NT2/D1 (cell line): ENCODE data around the gene MMS19.

ENCODE experiments used
- DNase-seq: peaks from one replicate; pipeline ENCODE4 v3.0.0-alpha.2; 2011; ENCODE audit warnings: low read depth, low spot score
- H3K27me3 ChIP-seq: 2 replicates; pipeline ENCODE4 v1.6.0; 2011; ENCODE audit warnings: mild to moderate bottlenecking; ENCODE audit not compliant: insufficient read length, insufficient read depth
- H3K36me3 ChIP-seq: 2 replicates; pipeline ENCODE4 v1.6.1; 2011; ENCODE audit warnings: mild to moderate bottlenecking, low read length, mixed read lengths; ENCODE audit not compliant: insufficient read depth, insufficient read length
- H3K4me1 ChIP-seq: 2 replicates; pipeline ENCODE4 v1.5.1; 2011; ENCODE audit not compliant: insufficient read depth, insufficient read length
- H3K4me3 ChIP-seq: 2 replicates; pipeline ENCODE4 v1.5.1; 2011; ENCODE audit warnings: low read depth; ENCODE audit not compliant: insufficient read length
- H3K9ac ChIP-seq: 2 replicates; pipeline ENCODE4 v1.6.0; 2011; ENCODE audit warnings: low read depth; ENCODE audit not compliant: insufficient read length
- H3K9me3 ChIP-seq: 2 replicates; pipeline ENCODE4 v1.5.1; 2011; ENCODE audit warnings: mild to moderate bottlenecking, low read length; ENCODE audit not compliant: insufficient read depth
- SUZ12 ChIP-seq: IDR thresholded peaks from 2 replicates; pipeline ENCODE4 v1.6.1; 2011; ENCODE audit not compliant: insufficient read length, insufficient read depth; ENCODE audit errors: extremely low read depth
- YY1 ChIP-seq: IDR thresholded peaks from 2 replicates; pipeline ENCODE4 v1.6.1; 2011; ENCODE audit not compliant: insufficient read length, insufficient read depth
- ZNF274 ChIP-seq: IDR thresholded peaks from 2 replicates; pipeline ENCODE4 v1.6.1; 2011; ENCODE audit warnings: mild to moderate bottlenecking, low read depth, low read length

MMS19 gene

GRCh38 chr10:97522071-97522470, 23.8 kb upstream of the MMS19 start:
- no peak overlapping the region for H3K9ac ChIP-seq
- no peak for TF ChIP-seq ZNF274
- H3K4me1 ChIP-seq: peaks cover 13% of the 10 kb centered on the region
- H3K4me3 ChIP-seq: no peak overlapping the region
- no peaks in the 10 kb centered on the region for H3K36me3 ChIP-seq
- DNase-seq: no peak
- no peaks in the 10 kb centered on the region for H3K27me3 ChIP-seq
- H3K9me3 ChIP-seq: no peaks in the 10 kb centered on the region

- no peak for DNase-seq
- Histone ChIP-seq H3K36me3 (no peaks in the 10 kb centered on the region), H3K9me3 (no peaks in the 10 kb centered on the region), H3K27me3 (no peaks in the 10 kb centered on the region), H3K4me3 (no peak overlapping the region), H3K4me1 (peaks cover 13% of the 10 kb centered on the region), H3K9ac (no peak overlapping the region)
- no peak for TF ChIP-seq YY1
- no peak for TF ChIP-seq ZNF274
- no peak for TF ChIP-seq SUZ12
Measured at GRCh38 chr10:97520978-97521761, 22.9 kb upstream of the MMS19 start.

GRCh38 chr10:97520520-97520919, 22.3 kb upstream of the MMS19 start:
- H3K9ac ChIP-seq: no peak overlapping the region
- H3K27me3 ChIP-seq: no peaks in the 10 kb centered on the region

GRCh38 chr10:97519342-97519741, 21.1 kb upstream of the MMS19 start:
- Histone ChIP-seq H3K27me3 (no peaks in the 10 kb centered on the region), H3K4me3 (no peak overlapping the region), H3K36me3 (no peaks in the 10 kb centered on the region), H3K4me1 (peaks cover 13% of the 10 kb centered on the region), H3K9ac (no peak overlapping the region), H3K9me3 (no peaks in the 10 kb centered on the region)
- DNase-seq: no peak
- TF ChIP-seq SUZ12 (no peak), YY1 (no peak), ZNF274 (no peak)

More at GRCh38 chr10:97520520-97520919, 22.3 kb upstream of the MMS19 start:
- DNase-seq: no peak
- Histone ChIP-seq H3K9me3 (no peaks in the 10 kb centered on the region), H3K4me1 (peaks cover 13% of the 10 kb centered on the region), H3K36me3 (no peaks in the 10 kb centered on the region), H3K4me3 (no peak overlapping the region)
- no peak for TF ChIP-seq ZNF274
- TF ChIP-seq YY1: no peak
- TF ChIP-seq SUZ12: no peak

- Histone ChIP-seq H3K4me1 (peaks cover 13% of the 10 kb centered on the region), H3K9me3 (no peaks in the 10 kb centered on the region), H3K27me3 (no peaks in the 10 kb centered on the region), H3K36me3 (no peaks in the 10 kb centered on the region), H3K9ac (no peak overlapping the region), H3K4me3 (no peak overlapping the region)
- no peak for DNase-seq
- TF ChIP-seq SUZ12: no peak
Measured at GRCh38 chr10:97518301-97519043, 20.2 kb upstream of the MMS19 start.

GRCh38 chr10:97517778-97518300, 19.6 kb upstream of the MMS19 start:
- no peaks in the 10 kb centered on the region for H3K9me3 ChIP-seq
- TF ChIP-seq YY1 (no peak), SUZ12 (no peak), ZNF274 (no peak)
- no peaks in the 10 kb centered on the region for H3K36me3 ChIP-seq
- no peak overlapping the region for H3K9ac ChIP-seq
- H3K4me1 ChIP-seq: peaks cover 13% of the 10 kb centered on the region
- H3K27me3 ChIP-seq: no peaks in the 10 kb centered on the region
- H3K4me3 ChIP-seq: no peak overlapping the region
- no peak for DNase-seq

- TF ChIP-seq ZNF274 (no peak), YY1 (no peak), SUZ12 (no peak)
- Histone ChIP-seq H3K27me3 (no peaks in the 10 kb centered on the region), H3K4me1 (peaks cover 13% of the 10 kb centered on the region), H3K9me3 (no peaks in the 10 kb centered on the region), H3K36me3 (no peaks in the 10 kb centered on the region), H3K9ac (no peak overlapping the region), H3K4me3 (no peak overlapping the region)
- no peak for DNase-seq
Measured at GRCh38 chr10:97517096-97517750, 19.0 kb upstream of the MMS19 start.
